ENCODE measurements around the gene DNAI1.

GRCh38 chr9:34458959-34459340 is 345 bp downstream of the DNAI1 start:
- TF ChIP-seq, protein P1, sequence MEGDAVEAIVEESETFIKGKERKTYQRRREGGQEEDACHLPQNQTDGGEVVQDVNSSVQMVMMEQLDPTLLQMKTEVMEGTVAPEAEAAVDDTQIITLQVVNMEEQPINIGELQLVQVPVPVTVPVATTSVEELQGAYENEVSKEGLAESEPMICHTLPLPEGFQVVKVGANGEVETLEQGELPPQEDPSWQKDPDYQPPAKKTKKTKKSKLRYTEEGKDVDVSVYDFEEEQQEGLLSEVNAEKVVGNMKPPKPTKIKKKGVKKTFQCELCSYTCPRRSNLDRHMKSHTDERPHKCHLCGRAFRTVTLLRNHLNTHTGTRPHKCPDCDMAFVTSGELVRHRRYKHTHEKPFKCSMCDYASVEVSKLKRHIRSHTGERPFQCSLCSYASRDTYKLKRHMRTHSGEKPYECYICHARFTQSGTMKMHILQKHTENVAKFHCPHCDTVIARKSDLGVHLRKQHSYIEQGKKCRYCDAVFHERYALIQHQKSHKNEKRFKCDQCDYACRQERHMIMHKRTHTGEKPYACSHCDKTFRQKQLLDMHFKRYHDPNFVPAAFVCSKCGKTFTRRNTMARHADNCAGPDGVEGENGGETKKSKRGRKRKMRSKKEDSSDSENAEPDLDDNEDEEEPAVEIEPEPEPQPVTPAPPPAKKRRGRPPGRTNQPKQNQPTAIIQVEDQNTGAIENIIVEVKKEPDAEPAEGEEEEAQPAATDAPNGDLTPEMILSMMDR (IDR thresholded peaks at IDR 0.05): no peak
- no peak for TF ChIP-seq POLR2A (IDR thresholded peaks at IDR 0.05)

All from esophagus squamous epithelium (tissue), 4 donors.